HepG2 (cell line): Measurements from ENCODE around the gene LGALS9. TPM values are rescaled to one million over a fixed set of nuclear protein-coding genes. Genes with fewer than 3 reads are reported as not detected.

Source experiments
- CAMTA2 ChIP-seq: sonication (generic); formaldehyde crosslinking; IDR thresholded peaks from 2 replicates; pipeline ENCODE4 v1.4.0; 2020; ENCODE audit warnings: mild to moderate bottlenecking, missing genetic modification reagents, borderline replicate concordance
- GTF3A ChIP-seq: sonication (generic); formaldehyde crosslinking; conservative IDR thresholded peaks from 2 replicates; pipeline ENCODE4 v1.4.0; 2020; ENCODE audit warnings: mild to moderate bottlenecking, missing genetic modification reagents
- MAFK ChIP-seq, 2 experiments: IDR thresholded peaks in 1 of 2; conservative IDR thresholded peaks in 1 of 2; 2 replicates each; pipeline ENCODE4 v1.6.1; 2011; ENCODE audit warnings: improper control_type of control experiment in 2 of 2, low read length in 2 of 2
- MED1 ChIP-seq: sonication (generic); formaldehyde crosslinking; IDR thresholded peaks from 2 replicates; pipeline ENCODE4 v1.4.0; 2020; ENCODE audit warnings: missing genetic modification reagents
- MEIS2 ChIP-seq: sonication (generic); formaldehyde crosslinking; IDR thresholded peaks from 2 replicates; pipeline ENCODE4 v1.9.0; 2021; ENCODE audit warnings: mild to moderate bottlenecking, missing genetic modification reagents
- NBN ChIP-seq: fragments of 450-650 bp; conservative IDR thresholded peaks from 2 replicates; pipeline ENCODE4 v1.6.1; 2017
- PAXIP1 ChIP-seq: sonication (generic); formaldehyde crosslinking; conservative IDR thresholded peaks from 2 replicates; pipeline ENCODE4 v1.4.0; 2020; ENCODE audit warnings: mild to moderate bottlenecking, missing genetic modification reagents, moderate library complexity
- SALL1 ChIP-seq: sonication (generic); formaldehyde crosslinking; IDR thresholded peaks from 2 replicates; pipeline ENCODE4 v1.8.0; 2022; ENCODE audit warnings: mild to moderate bottlenecking, missing genetic modification reagents
- TFDP1 ChIP-seq: IDR thresholded peaks from 2 replicates; pipeline ENCODE4 v1.6.1; 2016; ENCODE audit warnings: missing compliant biosample characterization, missing genetic modification reagents, borderline replicate concordance
- ZNF34 ChIP-seq: sonication (generic); formaldehyde crosslinking; IDR thresholded peaks from 2 replicates; pipeline ENCODE4 v1.4.0; 2020; ENCODE audit warnings: mild to moderate bottlenecking, missing genetic modification reagents, borderline replicate concordance
- ZNF530 ChIP-seq: sonication (generic); formaldehyde crosslinking; IDR thresholded peaks from 2 replicates; pipeline ENCODE4 v1.5.0; 2020; ENCODE audit warnings: low read depth, mild to moderate bottlenecking, missing genetic modification reagents
- ZNF703 ChIP-seq: sonication (generic); formaldehyde crosslinking; IDR thresholded peaks from 2 replicates; pipeline ENCODE4 v1.5.1; 2020; ENCODE audit warnings: missing genetic modification reagents, mild to moderate bottlenecking, moderate library complexity, borderline replicate concordance
- polyA plus RNA-seq, 8 experiments: library from polyadenylated mRNA; depleted of rRNA in 3 of 8; stranded (reverse) in 7 of 8; unstranded in 1 of 8; fragments of >200 nt; fragmentation: Illumina TruSeq in 4 of 8; extraction: Trizol in 4 of 8; gene quantifications; 2 replicates each; pipeline versions ENCODE4 v1.2.1 to v1.2.3, GENCODE V29; 2011 to 2016; ENCODE audit warnings: low read depth in 4 of 8, missing spikeins in 1 of 8, mixed read lengths in 1 of 8; ENCODE audit not compliant: insufficient read depth in 1 of 8
- total RNA-seq, 5 experiments: library from RNA; depleted of rRNA; stranded (reverse); fragments of >200 nt; fragmentation: Illumina TruSeq; extraction: Trizol; gene quantifications; 2 replicates each; pipeline ENCODE4 v1.2.3, GENCODE V29; 2016; ENCODE audit warnings: low read depth in 1 of 5
- TF ChIP-seq, protein P1 (sequence below): IDR thresholded peaks from 2 replicates; pipeline ENCODE4 v1.6.1; 2012; ENCODE audit warnings: inconsistent platforms

The LGALS9 gene
- total and polyA plus RNA-seq, 2 of the 13 experiments (the other 11 are each of a cell fraction or from before 2014, with no cell fraction given) = 0.40 to 1.4 TPM

GRCh38 chr17:27646232-27646631 is 15.2 kb downstream of the LGALS9 start (continued):
- no peak for TF ChIP-seq TFDP1 (CRISPR knock-in tag)
- no peak for TF ChIP-seq CAMTA2 (CRISPR knock-in tag)
- 0 out of 2 replicates have a peak, but pooled peaks have one; percentile 17 for TF ChIP-seq MED1
- no peak for TF ChIP-seq MEIS2 (CRISPR knock-in tag)
- peak; percentile 20; the same call in 1 of the 2 replicates for TF ChIP-seq SALL1 (CRISPR knock-in tag)
- no peak for TF ChIP-seq MAFK (conservative IDR thresholded peaks at IDR 0.05 in 1 of 2, IDR thresholded peaks at IDR 0.05 in 1 of 2; ENCODE audit: low read length in 2 of 2)
- 0 out of 2 replicates have a peak, but pooled peaks have one; percentile 13 for TF ChIP-seq PAXIP1 (CRISPR knock-in tag)
- TF ChIP-seq GTF3A = no peak
- TF ChIP-seq, protein P1, sequence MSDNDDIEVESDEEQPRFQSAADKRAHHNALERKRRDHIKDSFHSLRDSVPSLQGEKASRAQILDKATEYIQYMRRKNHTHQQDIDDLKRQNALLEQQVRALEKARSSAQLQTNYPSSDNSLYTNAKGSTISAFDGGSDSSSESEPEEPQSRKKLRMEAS = peak; percentile 47; the same call in 1 of the 2 replicates
- no peak for TF ChIP-seq ZNF530 (CRISPR knock-in tag)
- no peak for TF ChIP-seq NBN
- TF ChIP-seq ZNF703 = no peak
- TF ChIP-seq ZNF34 (CRISPR knock-in tag) = no peak
